SJCRH30 (cell line): Measurements from ENCODE around the gene NDST3. TPM values are rescaled to one million over a fixed set of nuclear protein-coding genes. Genes with fewer than 3 reads are reported as not detected.

Experiments used
- DNase-seq, 2 experiments: peaks; one replicate each; pipeline ENCODE4 v3.0.0-alpha.2; 2015 to 2020
- H3K27ac ChIP-seq: fragments of 250-450 bp; sonication (Bioruptor Pico); 2 replicates; pipeline ENCODE4 v1.5.1; 2020; ENCODE audit warnings: mild to moderate bottlenecking, moderate library complexity
- H3K27me3 ChIP-seq: fragments of 250-450 bp; sonication (Bioruptor Pico); 2 replicates; pipeline ENCODE4 v1.5.1; 2020; ENCODE audit warnings: mild to moderate bottlenecking, moderate library complexity
- H3K36me3 ChIP-seq: fragments of 250-450 bp; sonication (Bioruptor Pico); 2 replicates; pipeline ENCODE4 v1.5.1; 2020; ENCODE audit warnings: mild to moderate bottlenecking, moderate library complexity
- H3K4me1 ChIP-seq: fragments of 250-450 bp; sonication (Bioruptor Pico); 2 replicates; pipeline ENCODE4 v1.5.1; 2020; ENCODE audit warnings: mild to moderate bottlenecking, moderate library complexity
- H3K4me3 ChIP-seq: fragments of 250-450 bp; sonication (Bioruptor Pico); 2 replicates; pipeline ENCODE4 v1.5.1; 2020; ENCODE audit warnings: mild to moderate bottlenecking, moderate library complexity
- H3K9me3 ChIP-seq: fragments of 250-450 bp; sonication (Bioruptor Pico); replicated peaks from 2 replicates; pipeline ENCODE4 v1.5.1; 2020; ENCODE audit warnings: mild to moderate bottlenecking, moderate library complexity
- total RNA-seq: library from RNA; depleted of rRNA; stranded (reverse); fragments of >200 nt; shearing (Covaris generic); gene quantifications from 2 replicates; pipeline ENCODE4 v1.2.3, GENCODE V29; 2014; rRNA removed

The NDST3 gene
- 1.7 and 1.9 TPM in 2 replicates for total RNA-seq

GRCh38 chr4:118034053-118034785 lies at the start of gene NDST3:
Gene NDST3, plus strand, starts transcription at chr4:118034486. Its CDS starts 19,425 bp downstream, at chr4:118053911.
- H3K36me3 ChIP-seq = no peaks in the 10 kb centered on the region
- peak; percentile 90 to 95 for DNase-seq
- H3K27me3 ChIP-seq = no peaks in the 10 kb centered on the region
- 0 out of 2 replicates have a peak, but pooled peaks cover 6% of the 10 kb centered on the region for H3K4me1 ChIP-seq
- H3K4me3 ChIP-seq = peak within 1 kb of the TSS; percentile 78
- peak within 1 kb of the TSS; percentile 82 for H3K27ac ChIP-seq
- no peaks in the 10 kb centered on the region for H3K9me3 ChIP-seq

GRCh38 chr4:117986321-117986720 lies 48.0 kb upstream of the NDST3 start:
- H3K27ac ChIP-seq = no peak overlapping the region
- peaks cover 30% of the 10 kb centered on the region for H3K4me1 ChIP-seq
- no peak overlapping the region for H3K4me3 ChIP-seq
- no peak for DNase-seq
- no peaks in the 10 kb centered on the region for H3K36me3 ChIP-seq
- H3K27me3 ChIP-seq = no peaks in the 10 kb centered on the region
- peaks cover 8% of the 10 kb centered on the region; the same call in 1 of the 2 replicates for H3K9me3 ChIP-seq

GRCh38 chr4:117987464-117987863 lies 46.8 kb upstream of the NDST3 start:
- Histone ChIP-seq H3K4me1 (peaks cover 30% of the 10 kb centered on the region), H3K27me3 (no peaks in the 10 kb centered on the region)

GRCh38 chr4:117996891-117997290 lies 37.4 kb upstream of the NDST3 start:
- no peaks in the 10 kb centered on the region for H3K4me1 ChIP-seq

More at GRCh38 chr4:117987464-117987863, 46.8 kb upstream of the NDST3 start:
- DNase-seq = no peak
- H3K9me3 ChIP-seq = no peaks in the 10 kb centered on the region
- H3K36me3 ChIP-seq = no peaks in the 10 kb centered on the region
- no peak overlapping the region for H3K4me3 ChIP-seq
- peak overlapping the region; percentile 3; the same call in 1 of the 2 replicates for H3K27ac ChIP-seq

GRCh38 chr4:118004088-118004487 lies 30.2 kb upstream of the NDST3 start:
- H3K36me3 ChIP-seq = no peaks in the 10 kb centered on the region
- no peaks in the 10 kb centered on the region for H3K9me3 ChIP-seq
- no peak overlapping the region for H3K27ac ChIP-seq
- no peaks in the 10 kb centered on the region for H3K27me3 ChIP-seq
- DNase-seq = no peak
- no peak overlapping the region for H3K4me3 ChIP-seq
- no peaks in the 10 kb centered on the region for H3K4me1 ChIP-seq

More at GRCh38 chr4:117996891-117997290, 37.4 kb upstream of the NDST3 start:
- Histone ChIP-seq H3K36me3 (no peaks in the 10 kb centered on the region), H3K27me3 (no peaks in the 10 kb centered on the region), H3K27ac (no peak overlapping the region), H3K9me3 (no peaks in the 10 kb centered on the region), H3K4me3 (no peak overlapping the region)
- no peak for DNase-seq

GRCh38 chr4:118005883-118006282 lies 28.4 kb upstream of the NDST3 start:
- Histone ChIP-seq H3K9me3 (no peaks in the 10 kb centered on the region), H3K27me3 (no peaks in the 10 kb centered on the region), H3K36me3 (no peaks in the 10 kb centered on the region), H3K4me1 (no peaks in the 10 kb centered on the region), H3K27ac (no peak overlapping the region), H3K4me3 (no peak overlapping the region)
- DNase-seq = peak in 1 of 2 experiments; percentile 24

GRCh38 chr4:118012142-118012541 lies 22.1 kb upstream of the NDST3 start:
- Histone ChIP-seq H3K4me3 (no peak overlapping the region), H3K27me3 (no peaks in the 10 kb centered on the region), H3K27ac (no peak overlapping the region), H3K36me3 (no peaks in the 10 kb centered on the region), H3K4me1 (no peaks in the 10 kb centered on the region), H3K9me3 (no peaks in the 10 kb centered on the region)
- DNase-seq = no peak

- no peak for DNase-seq
- H3K9me3 ChIP-seq = no peaks in the 10 kb centered on the region
Observed at GRCh38 chr4:118014831-118015230, 19.5 kb upstream of the NDST3 start.

GRCh38 chr4:118018381-118019145 lies 15.7 kb upstream of the NDST3 start:
- Histone ChIP-seq H3K27ac (no peak overlapping the region), H3K36me3 (no peaks in the 10 kb centered on the region; the same call in 1 of the 2 replicates), H3K27me3 (no peaks in the 10 kb centered on the region), H3K4me1 (no peaks in the 10 kb centered on the region), H3K9me3 (no peaks in the 10 kb centered on the region), H3K4me3 (no peak overlapping the region)
- no peak for DNase-seq

More at GRCh38 chr4:118014831-118015230, 19.5 kb upstream of the NDST3 start:
- Histone ChIP-seq H3K27ac (no peak overlapping the region), H3K27me3 (no peaks in the 10 kb centered on the region), H3K36me3 (no peaks in the 10 kb centered on the region; the same call in 1 of the 2 replicates), H3K4me1 (no peaks in the 10 kb centered on the region), H3K4me3 (no peak overlapping the region)

GRCh38 chr4:118026806-118027205 lies 7.5 kb upstream of the NDST3 start:
- H3K4me1 ChIP-seq = no peaks in the 10 kb centered on the region
- DNase-seq = no peak
- no peak overlapping the region for H3K27ac ChIP-seq
- H3K27me3 ChIP-seq = no peaks in the 10 kb centered on the region
- no peaks in the 10 kb centered on the region; the same call in 1 of the 2 replicates for H3K36me3 ChIP-seq
- no peaks in the 10 kb centered on the region for H3K9me3 ChIP-seq
- H3K4me3 ChIP-seq = no peak overlapping the region

GRCh38 chr4:118029224-118029623 lies 5.1 kb upstream of the NDST3 start:
- Histone ChIP-seq H3K27me3 (no peaks in the 10 kb centered on the region), H3K27ac (no peak overlapping the region), H3K4me1 (no peaks in the 10 kb centered on the region), H3K36me3 (no peaks in the 10 kb centered on the region), H3K4me3 (no peak overlapping the region), H3K9me3 (no peaks in the 10 kb centered on the region)
- DNase-seq = no peak

GRCh38 chr4:118032691-118033090 lies 1.6 kb upstream of the NDST3 start:
- no peaks in the 10 kb centered on the region for H3K36me3 ChIP-seq
- peak; percentile 82 to 90 for DNase-seq
- no peaks in the 10 kb centered on the region for H3K9me3 ChIP-seq
- H3K27me3 ChIP-seq = no peaks in the 10 kb centered on the region
- H3K4me3 ChIP-seq = peak overlapping the region; percentile 78
- 0 out of 2 replicates have a peak, but pooled peaks cover 6% of the 10 kb centered on the region for H3K4me1 ChIP-seq
- H3K27ac ChIP-seq = peak overlapping the region; percentile 82

GRCh38 chr4:118033148-118034052 lies 886 bp upstream of the NDST3 start:
- Histone ChIP-seq H3K4me1 (0 out of 2 replicates have a peak, but pooled peaks cover 6% of the 10 kb centered on the region), H3K36me3 (no peaks in the 10 kb centered on the region), H3K27ac (peak overlapping the region; percentile 82), H3K9me3 (no peaks in the 10 kb centered on the region), H3K4me3 (peak overlapping the region; percentile 78), H3K27me3 (no peaks in the 10 kb centered on the region)
- DNase-seq = peak; percentile 85 to 89

GRCh38 chr4:118035309-118035708 lies 1.0 kb downstream of the NDST3 start:
- Histone ChIP-seq H3K9me3 (no peaks in the 10 kb centered on the region), H3K36me3 (no peaks in the 10 kb centered on the region), H3K27ac (no peak overlapping the region), H3K4me3 (no peak overlapping the region), H3K4me1 (0 out of 2 replicates have a peak, but pooled peaks cover 6% of the 10 kb centered on the region), H3K27me3 (no peaks in the 10 kb centered on the region)
- DNase-seq = peak in 1 of 2 experiments; percentile 11
